Aorta (tissue), 5 donors: ENCODE results near the gene ADAM23. TPM values are rescaled to one million over a fixed set of nuclear protein-coding genes. Genes with fewer than 3 reads are reported as not detected.

Experiments used
- ATAC-seq: fragments of 200-7000 bp; cut with Tn5 transposase; one replicate; pipeline ENCODE4 v1.9.1; 2022; ENCODE audit warnings: moderate library complexity; ENCODE audit not compliant: low FRiP score
- DNase-seq, 2 donors: peaks; one replicate each; pipeline ENCODE4 v3.0.0-alpha.2; 2020
- H3K27ac ChIP-seq, 2 donors: one replicate each; pipeline ENCODE4 v1.5.1; 2013; ENCODE audit warnings: low read length in 2 of 2, mild to moderate bottlenecking in 2 of 2, moderate library complexity in 2 of 2, control low read depth in 1 of 2, inconsistent platforms in 1 of 2, low read depth in 1 of 2
- H3K27me3 ChIP-seq, 2 donors: one replicate each; pipeline ENCODE4 v1.6.1; 2013; ENCODE audit warnings: control low read depth in 1 of 2, low read length in 1 of 2, mild to moderate bottlenecking in 1 of 2, moderate library complexity in 1 of 2; ENCODE audit not compliant: insufficient read depth in 2 of 2, control insufficient read depth in 1 of 2
- H3K36me3 ChIP-seq, 2 donors: one replicate each; pipeline ENCODE4 v1.6.1; 2013; ENCODE audit warnings: control low read depth in 1 of 2, low read length in 1 of 2, mild to moderate bottlenecking in 1 of 2; ENCODE audit not compliant: insufficient read depth in 2 of 2, control insufficient read depth in 1 of 2
- H3K4me1 ChIP-seq, 2 donors: one replicate each; pipeline ENCODE4 v1.6.1; 2013; ENCODE audit warnings: low read length in 2 of 2, control low read depth in 1 of 2, mild to moderate bottlenecking in 1 of 2, moderate library complexity in 1 of 2; ENCODE audit not compliant: insufficient read depth in 2 of 2, control insufficient read depth in 1 of 2
- H3K4me3 ChIP-seq, 2 donors: one replicate each; pipeline ENCODE4 v1.5.1; 2013; ENCODE audit warnings: low read length in 2 of 2, control low read depth in 1 of 2, mild to moderate bottlenecking in 1 of 2
- H3K9me3 ChIP-seq: one replicate; pipeline ENCODE4 v1.6.1; 2013; ENCODE audit warnings: mild to moderate bottlenecking, low read length; ENCODE audit not compliant: control insufficient read depth
- WGBS, 2 donors: extraction: QIAGEN DNeasy Blood & Tissue Kit; methylation state at CpG; one replicate each; pipeline ENCODE4 v1.1.7; 2013; 5-methylcytosine and 5-hydroxymethylcytosine counted together
- intact Hi-C, 2 donors: fragments of 100-400 bp; cut with DNase I; formaldehyde crosslinking; loops; one replicate each; pipeline versions ENCODE4 v1.14.2 to v1.15.0; 2022
- polyA plus RNA-seq, 2 donors: library from polyadenylated mRNA; stranded (reverse); fragments of 200-250 nt; gene quantifications; one replicate each; pipeline ENCODE4 v1.2.3, GENCODE V29; 2013
- total RNA-seq, 2 donors: library from RNA; stranded (reverse); fragmentation: NEBNext Ultra II Directional; extraction: Animal tissue kit (Norgen Biotek cat#: 25700); gene quantifications; one replicate each; pipeline ENCODE4 v1.2.1, GENCODE V29; 2021
- donor health status: healthy with polysubstance abuse.
- donor health status: Bipolar disorder and iron deficiency.
- donor health status: DM: no; HTN: no; CAD: no.
- donor health status: DM: no; HTN: no; CAD: no.
- donor health status: DM: yes; HTN: yes; CAD: no.

ADAM23 gene
- total and polyA plus RNA-seq, 4 donors = 1.0 to 11.1 (median 2.8) TPM

- WGBS, 2 donors = 85 to 87% methylated on average over 11 of the region's 11 CpGs
- DNase-seq = no peak
- no peak overlapping the region for H3K4me3 ChIP-seq
- no peaks in the 10 kb centered on the region for H3K9me3 ChIP-seq
- no peaks in the 10 kb centered on the region for H3K36me3 ChIP-seq
- no peak for ATAC-seq
- no peaks in the 10 kb centered on the region for H3K27me3 ChIP-seq
- no peak overlapping the region for H3K27ac ChIP-seq
- no peaks in the 10 kb centered on the region for H3K4me1 ChIP-seq
- intact Hi-C loops = no loop called here
Measured at GRCh38 chr2:206530727-206531126, 87.4 kb downstream of the ADAM23 start.

GRCh38 chr2:206531996-206532543 is 88.7 kb downstream of the ADAM23 start:
- intact Hi-C loops = no loop called here
- 7 to 10% methylated on average over 3 of the region's 3 CpGs for WGBS, 2 donors
- no peak overlapping the region for H3K27ac ChIP-seq
- ATAC-seq (no peak), DNase-seq (no peak)
- no peaks in the 10 kb centered on the region for H3K27me3 ChIP-seq
- H3K4me1 ChIP-seq = no peaks in the 10 kb centered on the region
- no peaks in the 10 kb centered on the region for H3K36me3 ChIP-seq
- no peak overlapping the region for H3K4me3 ChIP-seq
- H3K9me3 ChIP-seq = no peaks in the 10 kb centered on the region

GRCh38 chr2:206533977-206534376 is 90.6 kb downstream of the ADAM23 start:
- Histone ChIP-seq H3K4me3 (no peak overlapping the region), H3K4me1 (no peaks in the 10 kb centered on the region), H3K27me3 (no peaks in the 10 kb centered on the region), H3K27ac (no peak overlapping the region), H3K9me3 (no peaks in the 10 kb centered on the region), H3K36me3 (no peaks in the 10 kb centered on the region)
- 88 to 95% methylated on average over 1 of the region's 1 CpG for WGBS, 2 donors
- intact Hi-C loops = no loop called here
- DNase-seq = no peak
- no peak for ATAC-seq

GRCh38 chr2:206535260-206535986 is 92.1 kb downstream of the ADAM23 start:
- H3K27ac ChIP-seq = no peak overlapping the region
- intact Hi-C loops = no loop called here
- H3K36me3 ChIP-seq = no peaks in the 10 kb centered on the region
- no peaks in the 10 kb centered on the region for H3K27me3 ChIP-seq
- DNase-seq (no peak), ATAC-seq (no peak)
- no peaks in the 10 kb centered on the region for H3K9me3 ChIP-seq
- no peaks in the 10 kb centered on the region for H3K4me1 ChIP-seq
- no peak overlapping the region for H3K4me3 ChIP-seq
- 81 to 85% methylated on average over 4 of the region's 4 CpGs for WGBS, 2 donors

- Histone ChIP-seq H3K27ac (no peak overlapping the region), H3K27me3 (no peaks in the 10 kb centered on the region), H3K4me1 (no peaks in the 10 kb centered on the region), H3K9me3 (no peaks in the 10 kb centered on the region), H3K4me3 (no peak overlapping the region), H3K36me3 (no peaks in the 10 kb centered on the region)
- intact Hi-C loops = no loop called here
- WGBS, 2 donors = 92 to 94% methylated on average over 4 of the region's 4 CpGs
- DNase-seq (no peak), ATAC-seq (no peak)
Measured at GRCh38 chr2:206540757-206541156, 97.4 kb downstream of the ADAM23 start.

- ATAC-seq = no peak
- Histone ChIP-seq H3K27me3 (no peaks in the 10 kb centered on the region), H3K4me1 (no peaks in the 10 kb centered on the region), H3K27ac (no peak overlapping the region), H3K9me3 (no peaks in the 10 kb centered on the region), H3K4me3 (no peak overlapping the region), H3K36me3 (no peaks in the 10 kb centered on the region)
- intact Hi-C loops = no loop called here
- DNase-seq = no peak
- 88 to 92% methylated on average over 2 of the region's 2 CpGs for WGBS, 2 donors
Measured at GRCh38 chr2:206543073-206543472, 99.7 kb downstream of the ADAM23 start.

GRCh38 chr2:206548383-206548782 is 105.1 kb downstream of the ADAM23 start:
- no peak overlapping the region for H3K27ac ChIP-seq
- H3K4me3 ChIP-seq = no peak overlapping the region
- intact Hi-C loops = no loop called here
- ATAC-seq (no peak), DNase-seq (no peak)
- WGBS, 2 donors = 86% methylated on average over 5 of the region's 5 CpGs
- H3K27me3 ChIP-seq = no peaks in the 10 kb centered on the region
- H3K4me1 ChIP-seq = no peaks in the 10 kb centered on the region
- H3K36me3 ChIP-seq = no peaks in the 10 kb centered on the region
- H3K9me3 ChIP-seq = no peaks in the 10 kb centered on the region

GRCh38 chr2:206555721-206556120 is 112.4 kb downstream of the ADAM23 start:
- DNase-seq = no peak
- no peaks in the 10 kb centered on the region for H3K4me1 ChIP-seq
- no peak for ATAC-seq
- H3K4me3 ChIP-seq = no peak overlapping the region
- intact Hi-C loops = loop anchor here in 1 of 2 donors (5.0 kb wide), 1 partner anchor 227 kb away; no protein-coding TSS in a partner anchor
- no peaks in the 10 kb centered on the region for H3K27me3 ChIP-seq
- H3K36me3 ChIP-seq = no peaks in the 10 kb centered on the region
- H3K27ac ChIP-seq = no peak overlapping the region
- H3K9me3 ChIP-seq = no peaks in the 10 kb centered on the region

- H3K4me3 ChIP-seq = no peak overlapping the region
- H3K9me3 ChIP-seq = no peaks in the 10 kb centered on the region
- 37 to 38% methylated on average over 5 of the region's 5 CpGs for WGBS, 2 donors
- intact Hi-C loops = loop anchor here in 1 of 2 donors (5.0 kb wide), 1 partner anchor 226 kb away; no protein-coding TSS in a partner anchor
- no peak for DNase-seq
- no peak overlapping the region for H3K27ac ChIP-seq
- ATAC-seq = no peak
- no peaks in the 10 kb centered on the region for H3K4me1 ChIP-seq
- no peaks in the 10 kb centered on the region for H3K36me3 ChIP-seq
- H3K27me3 ChIP-seq = no peaks in the 10 kb centered on the region
Measured at GRCh38 chr2:206556357-206556949, 113.1 kb downstream of the ADAM23 start.
